ENCODE data around the gene DNM3.

DNM3 gene

GRCh38 chr1:171871848-171872247 lies 30.6 kb downstream of the DNM3 start:
- no peak for TF ChIP-seq CTCF (IDR thresholded peaks at IDR 0.05; ENCODE audit: low read depth, low read length)
- DNase-seq (ENCODE audit: extremely low read depth, low read depth): no peak

GRCh38 chr1:171872430-171872829 lies 31.1 kb downstream of the DNM3 start:
- TF ChIP-seq CTCF (IDR thresholded peaks at IDR 0.05; ENCODE audit: low read depth, low read length): no peak
- no peak for DNase-seq (ENCODE audit: extremely low read depth, low read depth)

DNA sequence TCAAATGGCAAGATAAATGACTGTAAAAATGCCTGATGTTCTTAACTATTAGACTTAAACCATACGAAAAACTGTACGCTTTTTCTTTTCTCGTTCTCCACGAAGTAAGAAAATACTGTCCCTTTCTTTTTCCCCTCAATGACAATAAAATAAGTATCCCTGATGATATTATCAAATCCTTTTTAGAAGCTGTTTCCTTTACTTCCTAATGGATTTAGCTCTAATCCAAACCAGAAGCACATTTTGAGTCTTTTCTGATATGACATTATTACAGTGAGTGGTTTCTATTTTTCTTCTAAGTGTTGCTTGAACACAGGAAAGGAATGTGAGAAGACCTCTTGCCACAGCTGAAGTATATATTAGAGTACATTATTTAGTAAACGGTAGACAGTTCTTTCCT lies 32.4 kb downstream of the DNM3 start:
- no peak for TF ChIP-seq CTCF (IDR thresholded peaks at IDR 0.05; ENCODE audit: low read depth, low read length)
- no peak for DNase-seq (ENCODE audit: extremely low read depth, low read depth)

GRCh38 chr1:171877701-171878100 lies 36.4 kb downstream of the DNM3 start:
- no peak for TF ChIP-seq CTCF (IDR thresholded peaks at IDR 0.05; ENCODE audit: low read depth, low read length)
- DNase-seq (ENCODE audit: extremely low read depth, low read depth): no peak

- no peak for DNase-seq (ENCODE audit: extremely low read depth, low read depth)
- TF ChIP-seq CTCF (IDR thresholded peaks at IDR 0.05; ENCODE audit: low read depth, low read length): no peak
Observed at GRCh38 chr1:171879556-171879955, 38.3 kb downstream of the DNM3 start.

DNA sequence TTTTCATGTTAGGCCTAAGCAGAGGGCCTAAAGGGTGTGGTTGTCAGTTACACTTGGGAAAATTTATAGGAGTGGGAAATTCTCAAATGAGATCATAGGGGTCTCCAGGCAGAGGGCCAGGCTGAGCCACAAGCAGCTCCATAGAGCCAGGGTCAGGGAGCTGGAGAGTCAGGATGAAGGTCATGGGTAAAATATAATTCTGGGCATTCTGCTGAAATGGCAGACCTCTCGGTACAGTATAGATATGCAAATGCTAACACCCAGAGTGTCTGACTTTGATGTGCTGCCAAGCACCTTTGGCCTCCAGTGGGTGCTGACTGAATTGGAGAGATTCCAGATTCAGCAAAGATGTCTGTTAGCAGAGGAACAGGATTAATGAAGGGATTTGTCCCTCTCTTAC lies 40.1 kb downstream of the DNM3 start:
- TF ChIP-seq CTCF (IDR thresholded peaks at IDR 0.05; ENCODE audit: low read depth, low read length): no peak
- DNase-seq (ENCODE audit: extremely low read depth, low read depth): no peak

- no peak for TF ChIP-seq CTCF (IDR thresholded peaks at IDR 0.05; ENCODE audit: low read depth, low read length)
- no peak for DNase-seq (ENCODE audit: extremely low read depth, low read depth)
Observed at GRCh38 chr1:171883849-171884248, 42.6 kb downstream of the DNM3 start.

Data from AG09319 (cell line).